Measurements from ENCODE around the gene CCL17.
"Not testable (repeated sequence)": the region's sequence is repeated elsewhere in the genome, so short reads cannot be mapped to it uniquely, and the experiment has no call there.

Gene CCL17

GRCh38 chr16:57389087-57389468 lies 15.5 kb upstream of the CCL17 start:
- H3K36me3 ChIP-seq (ENCODE audit: control insufficient read depth in 1 of 2, insufficient read depth in 2 of 2, low read length in 2 of 2) = no peaks in the 10 kb centered on the region
- no peaks in the 10 kb centered on the region for H3K27me3 ChIP-seq (ENCODE audit: low read depth, low read length)
- peaks cover 3 to 20% of the 10 kb centered on the region in 2 donors for H3K4me1 ChIP-seq (ENCODE audit: control insufficient read depth in 1 of 2, insufficient read depth in 2 of 2, low read length in 2 of 2)
- H3K4me3 ChIP-seq (ENCODE audit: low read depth in 1 of 2, low read length in 2 of 2) = no peak overlapping the region
- no peak overlapping the region for H3K27ac ChIP-seq (ENCODE audit: low read length)
- H3K9me3 ChIP-seq (ENCODE audit: control insufficient read depth in 1 of 2, low read length in 2 of 2) = no peaks in the 10 kb centered on the region

DNA sequence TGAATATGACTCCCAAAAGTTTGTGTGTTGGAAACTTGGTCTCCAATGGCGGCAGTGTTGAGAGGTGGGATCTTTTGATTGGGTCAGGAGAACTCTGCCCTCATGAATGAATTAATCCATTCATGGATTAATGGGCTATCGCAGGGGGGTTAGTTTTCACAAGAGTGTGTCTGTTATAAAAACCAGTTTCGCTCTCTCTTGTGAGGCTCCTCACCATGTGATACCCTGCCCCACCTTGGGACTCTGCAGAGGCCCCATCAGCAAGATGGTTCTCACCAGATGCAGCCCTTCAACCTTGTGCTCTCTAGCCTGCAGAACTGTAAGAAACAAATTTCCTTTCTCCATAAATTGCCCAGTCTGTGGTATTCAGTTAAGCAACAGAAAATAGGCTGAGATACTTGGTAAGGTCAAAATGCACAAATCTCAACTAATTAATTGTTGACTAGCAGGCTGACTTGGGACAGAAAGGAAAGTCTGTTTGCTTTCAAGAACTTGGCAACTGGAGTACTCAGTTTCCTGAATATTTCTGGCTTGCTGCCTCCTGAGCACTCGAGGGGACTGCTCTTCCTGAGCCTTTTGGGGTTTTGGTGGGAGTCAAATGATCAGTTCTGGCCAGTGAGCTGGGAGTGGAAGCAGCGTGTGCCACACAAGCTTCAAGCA lies 13.8 kb upstream of the CCL17 start:
- Histone ChIP-seq H3K36me3 (ENCODE audit: control insufficient read depth in 1 of 2, insufficient read depth in 2 of 2, low read length in 2 of 2) (no peaks in the 10 kb centered on the region), H3K4me1 (ENCODE audit: control insufficient read depth in 1 of 2, insufficient read depth in 2 of 2, low read length in 2 of 2) (peaks cover 3 to 19% of the 10 kb centered on the region in 2 donors), H3K27me3 (ENCODE audit: low read depth, low read length) (no peaks in the 10 kb centered on the region), H3K4me3 (ENCODE audit: low read depth in 1 of 2, low read length in 2 of 2) (no peak overlapping the region), H3K27ac (ENCODE audit: low read length) (no peak overlapping the region), H3K9me3 (ENCODE audit: control insufficient read depth in 1 of 2, low read length in 2 of 2) (no peaks in the 10 kb centered on the region)

DNA sequence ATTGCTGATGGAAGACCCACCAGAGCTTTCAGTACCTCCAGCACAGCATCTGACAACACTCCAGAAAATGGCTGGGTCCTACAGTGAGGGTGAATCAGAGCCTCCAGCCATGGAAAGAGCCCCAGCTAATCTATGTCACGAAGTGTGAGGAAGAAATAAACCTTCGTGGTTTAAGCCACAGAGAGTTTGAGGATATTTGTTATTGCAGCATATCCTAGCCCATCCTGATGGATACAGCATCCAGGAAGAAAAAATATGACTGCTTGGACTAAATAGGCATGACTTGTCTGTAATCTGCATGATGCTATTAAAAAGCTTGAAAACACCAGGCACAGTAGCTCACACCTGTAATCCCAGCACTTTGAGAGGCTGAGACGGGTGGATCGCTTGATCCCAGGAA lies 13.3 kb upstream of the CCL17 start:
- Histone ChIP-seq H3K4me1 (ENCODE audit: control insufficient read depth in 1 of 2, insufficient read depth in 2 of 2, low read length in 2 of 2) (peaks cover 3 to 18% of the 10 kb centered on the region in 2 donors), H3K27ac (ENCODE audit: low read length) (no peak overlapping the region)

GRCh38 chr16:57391708-57392107 lies 12.9 kb upstream of the CCL17 start:
- peaks cover 3 to 15% of the 10 kb centered on the region in 2 donors for H3K4me1 ChIP-seq (ENCODE audit: control insufficient read depth in 1 of 2, insufficient read depth in 2 of 2, low read length in 2 of 2)
- H3K9me3 ChIP-seq (ENCODE audit: control insufficient read depth in 1 of 2, low read length in 2 of 2) = no peaks in the 10 kb centered on the region
- no peaks in the 10 kb centered on the region for H3K27me3 ChIP-seq (ENCODE audit: low read depth, low read length)
- H3K36me3 ChIP-seq (ENCODE audit: control insufficient read depth in 1 of 2, insufficient read depth in 2 of 2, low read length in 2 of 2) = no peaks in the 10 kb centered on the region
- H3K27ac ChIP-seq (ENCODE audit: low read length) = no peak overlapping the region
- no peak overlapping the region for H3K4me3 ChIP-seq (ENCODE audit: low read depth in 1 of 2, low read length in 2 of 2)

More for the DNA sequence above, 13.3 kb upstream of the CCL17 start:
- Histone ChIP-seq H3K36me3 (ENCODE audit: control insufficient read depth in 1 of 2, insufficient read depth in 2 of 2, low read length in 2 of 2) (no peaks in the 10 kb centered on the region), H3K4me3 (ENCODE audit: low read depth in 1 of 2, low read length in 2 of 2) (no peak overlapping the region), H3K9me3 (ENCODE audit: control insufficient read depth in 1 of 2, low read length in 2 of 2) (no peaks in the 10 kb centered on the region), H3K27me3 (ENCODE audit: low read depth, low read length) (no peaks in the 10 kb centered on the region)

- no peak overlapping the region for H3K4me3 ChIP-seq (ENCODE audit: low read depth in 1 of 2, low read length in 2 of 2)
- no peaks in the 10 kb centered on the region for H3K36me3 ChIP-seq (ENCODE audit: control insufficient read depth in 1 of 2, insufficient read depth in 2 of 2, low read length in 2 of 2)
- peaks cover 3 to 15% of the 10 kb centered on the region in 2 donors for H3K4me1 ChIP-seq (ENCODE audit: control insufficient read depth in 1 of 2, insufficient read depth in 2 of 2, low read length in 2 of 2)
- H3K27me3 ChIP-seq (ENCODE audit: low read depth, low read length) = no peaks in the 10 kb centered on the region
- no peak overlapping the region for H3K27ac ChIP-seq (ENCODE audit: low read length)
- no peaks in the 10 kb centered on the region for H3K9me3 ChIP-seq (ENCODE audit: control insufficient read depth in 1 of 2, low read length in 2 of 2)
These were observed 11.9 kb upstream of the CCL17 start for GRCh38 chr16:57392694-57393093.

GRCh38 chr16:57394444-57394843 lies 10.1 kb upstream of the CCL17 start:
- Histone ChIP-seq H3K4me1 (ENCODE audit: control insufficient read depth in 1 of 2, insufficient read depth in 2 of 2, low read length in 2 of 2) (peaks cover 3 to 15% of the 10 kb centered on the region in 2 donors), H3K27ac (ENCODE audit: low read length) (no peak overlapping the region), H3K36me3 (ENCODE audit: control insufficient read depth in 1 of 2, insufficient read depth in 2 of 2, low read length in 2 of 2) (no peaks in the 10 kb centered on the region), H3K4me3 (ENCODE audit: low read depth in 1 of 2, low read length in 2 of 2) (no peak overlapping the region), H3K27me3 (ENCODE audit: low read depth, low read length) (no peaks in the 10 kb centered on the region), H3K9me3 (ENCODE audit: control insufficient read depth in 1 of 2, low read length in 2 of 2) (no peaks in the 10 kb centered on the region)

DNA sequence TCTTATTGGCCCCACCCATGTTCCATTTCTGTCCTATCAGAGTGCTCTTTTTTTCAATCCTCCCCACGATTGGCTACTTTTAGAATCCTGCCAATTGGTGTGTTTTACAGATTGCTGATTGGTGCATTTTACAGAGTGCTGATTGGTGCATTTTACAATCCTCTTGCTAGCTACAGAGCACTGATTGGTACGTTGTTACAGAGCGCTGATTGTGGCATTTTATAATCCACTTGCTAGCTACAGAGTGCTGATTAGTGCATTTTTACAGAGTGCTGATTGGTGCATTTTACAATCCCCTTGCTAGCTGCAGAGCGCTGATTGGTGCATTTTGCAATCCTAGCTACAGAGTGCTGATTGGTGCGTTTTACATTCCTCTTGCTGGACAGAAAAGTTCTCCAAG lies 9.5 kb upstream of the CCL17 start:
- Histone ChIP-seq H3K9me3 (ENCODE audit: control insufficient read depth in 1 of 2, low read length in 2 of 2) (no peaks in the 10 kb centered on the region), H3K27me3 (ENCODE audit: low read depth, low read length) (no peaks in the 10 kb centered on the region), H3K27ac (ENCODE audit: low read length) (no peak overlapping the region), H3K36me3 (ENCODE audit: control insufficient read depth in 1 of 2, insufficient read depth in 2 of 2, low read length in 2 of 2) (no peaks in the 10 kb centered on the region), H3K4me1 (ENCODE audit: control insufficient read depth in 1 of 2, insufficient read depth in 2 of 2, low read length in 2 of 2) (peaks cover 3 to 15% of the 10 kb centered on the region in 2 donors), H3K4me3 (ENCODE audit: low read depth in 1 of 2, low read length in 2 of 2) (no peak overlapping the region)

DNA sequence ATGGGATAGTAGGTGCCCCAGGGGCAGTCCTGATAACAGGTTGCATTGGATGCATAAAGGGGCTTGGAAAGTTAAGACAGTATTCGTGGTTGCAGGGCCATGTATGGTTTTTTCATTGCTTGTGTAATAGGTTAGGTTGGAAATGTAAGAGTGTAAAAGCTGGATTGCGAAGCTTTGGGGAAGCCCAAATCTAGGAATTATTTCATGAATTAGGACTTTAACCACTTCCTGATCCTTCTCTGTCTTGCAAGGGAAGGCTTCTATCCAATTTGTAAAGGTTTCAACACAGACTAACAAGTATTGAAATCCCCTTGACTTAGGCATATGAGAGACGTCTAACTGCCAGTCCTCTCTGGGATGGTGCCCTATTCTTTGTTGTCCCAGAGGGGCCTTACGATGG lies 7.8 kb upstream of the CCL17 start:
- Histone ChIP-seq H3K9me3 (ENCODE audit: control insufficient read depth in 1 of 2, low read length in 2 of 2) (no peaks in the 10 kb centered on the region), H3K4me1 (ENCODE audit: control insufficient read depth in 1 of 2, insufficient read depth in 2 of 2, low read length in 2 of 2) (peaks cover 0 to 4% of the 10 kb centered on the region in 2 donors), H3K4me3 (ENCODE audit: low read depth in 1 of 2, low read length in 2 of 2) (no peak overlapping the region), H3K27ac (ENCODE audit: low read length) (no peak overlapping the region), H3K36me3 (ENCODE audit: control insufficient read depth in 1 of 2, insufficient read depth in 2 of 2, low read length in 2 of 2) (no peaks in the 10 kb centered on the region), H3K27me3 (ENCODE audit: low read depth, low read length) (no peaks in the 10 kb centered on the region)

- not testable (repeated sequence) for H3K9me3 ChIP-seq (ENCODE audit: control insufficient read depth in 1 of 2, low read length in 2 of 2); H3K36me3 ChIP-seq (ENCODE audit: control insufficient read depth in 1 of 2, insufficient read depth in 2 of 2, low read length in 2 of 2); H3K27me3 ChIP-seq (ENCODE audit: low read depth, low read length); H3K4me1 ChIP-seq (ENCODE audit: control insufficient read depth in 1 of 2, insufficient read depth in 2 of 2, low read length in 2 of 2); H3K27ac ChIP-seq (ENCODE audit: low read length); H3K4me3 ChIP-seq (ENCODE audit: low read depth in 1 of 2, low read length in 2 of 2)
These were observed 7.1 kb upstream of the CCL17 start for GRCh38 chr16:57397493-57397892.

GRCh38 chr16:57401943-57402640 lies 2.5 kb upstream of the CCL17 start:
- no peaks in the 10 kb centered on the region for H3K36me3 ChIP-seq (ENCODE audit: control insufficient read depth in 1 of 2, insufficient read depth in 2 of 2, low read length in 2 of 2)
- no peak overlapping the region for H3K27ac ChIP-seq (ENCODE audit: low read length)
- H3K27me3 ChIP-seq (ENCODE audit: low read depth, low read length) = no peaks in the 10 kb centered on the region
- no peaks in the 10 kb centered on the region for H3K9me3 ChIP-seq (ENCODE audit: control insufficient read depth in 1 of 2, low read length in 2 of 2)
- no peak overlapping the region for H3K4me3 ChIP-seq (ENCODE audit: low read depth in 1 of 2, low read length in 2 of 2)
- no peaks in the 10 kb centered on the region for H3K4me1 ChIP-seq (ENCODE audit: control insufficient read depth in 1 of 2, insufficient read depth in 2 of 2, low read length in 2 of 2)

DNA sequence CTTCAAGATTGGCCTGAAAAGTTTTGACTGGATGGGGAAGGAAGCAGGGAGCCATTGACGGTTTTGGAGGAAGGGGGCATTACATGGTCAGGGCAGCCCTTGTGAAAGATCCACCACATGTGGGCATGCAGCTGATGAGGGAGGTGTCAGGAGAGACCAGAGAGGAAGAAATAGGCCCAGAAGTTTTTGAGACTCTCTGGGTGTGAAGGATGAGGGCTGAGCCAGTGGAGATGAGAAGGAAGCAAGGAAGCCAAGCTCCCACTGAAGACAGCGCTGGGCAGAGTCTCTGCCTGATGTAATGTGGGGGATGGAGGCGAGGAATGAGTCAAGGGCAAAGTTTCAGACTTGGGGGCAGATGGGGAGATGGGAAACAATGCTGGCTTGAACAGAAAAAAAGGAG lies 530 bp downstream of the CCL17 start:
- no peak overlapping the region for H3K4me3 ChIP-seq (ENCODE audit: low read depth in 1 of 2, low read length in 2 of 2)
- no peaks in the 10 kb centered on the region for H3K9me3 ChIP-seq (ENCODE audit: control insufficient read depth in 1 of 2, low read length in 2 of 2)
- H3K36me3 ChIP-seq (ENCODE audit: control insufficient read depth in 1 of 2, insufficient read depth in 2 of 2, low read length in 2 of 2) = no peaks in the 10 kb centered on the region
- H3K4me1 ChIP-seq (ENCODE audit: control insufficient read depth in 1 of 2, insufficient read depth in 2 of 2, low read length in 2 of 2) = no peaks in the 10 kb centered on the region
- H3K27me3 ChIP-seq (ENCODE audit: low read depth, low read length) = no peaks in the 10 kb centered on the region
- H3K27ac ChIP-seq (ENCODE audit: low read length) = no peak overlapping the region

GRCh38 chr16:57406881-57407280 lies 2.3 kb downstream of the CCL17 start:
- H3K4me1 ChIP-seq (ENCODE audit: control insufficient read depth in 1 of 2, insufficient read depth in 2 of 2, low read length in 2 of 2) = no peaks in the 10 kb centered on the region
- H3K27me3 ChIP-seq (ENCODE audit: low read depth, low read length) = no peaks in the 10 kb centered on the region
- H3K4me3 ChIP-seq (ENCODE audit: low read depth in 1 of 2, low read length in 2 of 2) = no peak overlapping the region
- H3K27ac ChIP-seq (ENCODE audit: low read length) = no peak overlapping the region
- H3K9me3 ChIP-seq (ENCODE audit: control insufficient read depth in 1 of 2, low read length in 2 of 2) = no peaks in the 10 kb centered on the region
- no peaks in the 10 kb centered on the region for H3K36me3 ChIP-seq (ENCODE audit: control insufficient read depth in 1 of 2, insufficient read depth in 2 of 2, low read length in 2 of 2)
